Sigmoid colon (tissue), 7 donors: ENCODE measurements around the gene RPS15. TPM values are rescaled to one million over a fixed set of nuclear protein-coding genes. Genes with fewer than 3 reads are reported as not detected.

Source experiments
- DNase-seq: peaks from one replicate; pipeline ENCODE4 v3.0.0-alpha.2; 2019
- H3K27ac ChIP-seq, 4 donors: fragments of 200-600 bp; sonication (generic); one replicate each; pipeline ENCODE4 v1.5.1; 2016 to 2019; ENCODE audit warnings: mild to moderate bottlenecking in 1 of 4
- H3K27me3 ChIP-seq, 3 donors: fragments of 200-600 bp; sonication (generic); one replicate each; pipeline ENCODE4 v1.5.1; 2019; ENCODE audit warnings: mild to moderate bottlenecking in 1 of 3
- H3K36me3 ChIP-seq, 4 donors: fragments of 200-600 bp; sonication (generic); one replicate each; pipeline ENCODE4 v1.5.1; 2016 to 2019
- H3K4me1 ChIP-seq, 4 donors: fragments of 200-600 bp; sonication (generic); one replicate each; pipeline ENCODE4 v1.5.1; 2017 to 2019
- H3K4me3 ChIP-seq, 4 donors: fragments of 200-600 bp; sonication (generic); one replicate each; pipeline ENCODE4 v1.5.1; 2017 to 2019; ENCODE audit warnings: mild to moderate bottlenecking in 2 of 4, moderate library complexity in 1 of 4
- H3K9me3 ChIP-seq, 4 donors: fragments of 200-600 bp in 3 of 4; sonication (generic) in 3 of 4; one replicate each; pipeline versions ENCODE4 v1.5.1 to v1.6.1; 2013 to 2019
- EP300 ChIP-seq, 4 donors: sonication (generic); formaldehyde crosslinking; IDR thresholded peaks; one replicate each; pipeline ENCODE4 v1.6.1; 2017; ENCODE audit warnings: antibody characterized with exemption in 4 of 4
- POLR2A ChIP-seq, 2 donors: fragments of 450-650 bp; IDR thresholded peaks; one replicate each; pipeline ENCODE4 v1.6.1; 2016; ENCODE audit warnings: antibody characterized with exemption in 2 of 2, mild to moderate bottlenecking in 2 of 2, moderate library complexity in 2 of 2
- POLR2AphosphoS5 ChIP-seq, 4 donors: sonication (generic); formaldehyde crosslinking; IDR thresholded peaks; one replicate each; pipeline ENCODE4 v1.6.1; 2017; ENCODE audit warnings: antibody characterized with exemption in 4 of 4
- WGBS, 2 donors: extraction: QIAGEN DNeasy Blood & Tissue Kit; methylation state at CpG; one replicate each; pipeline ENCODE4 v1.1.7; 2013; 5-methylcytosine and 5-hydroxymethylcytosine counted together
- intact Hi-C: fragments of 100-400 bp; cut with DNase I; formaldehyde crosslinking; loops from one replicate; pipeline ENCODE4 v1.15.1; 2023
- polyA plus RNA-seq, 3 donors: library from polyadenylated mRNA; stranded (reverse); fragments of 200-250 nt; gene quantifications; one replicate each; pipeline ENCODE4 v1.2.3, GENCODE V29; 2013
- total RNA-seq, 4 donors: library from RNA; depleted of rRNA; stranded (reverse); fragments of >200 nt; gene quantifications; one replicate each; pipeline ENCODE4 v1.1.0, GENCODE V29; 2016
- TF ChIP-seq, protein P1 (sequence below), 4 experiments: fragments of 450-650 bp in 3 of 4; fragments of 200-600 bp in 1 of 4; IDR thresholded peaks; one replicate each; pipeline ENCODE4 v1.5.1; 2016 to 2019; ENCODE audit warnings: antibody characterized with exemption in 4 of 4, mild to moderate bottlenecking in 3 of 4, moderate library complexity in 2 of 4
- donor health status: healthy with polysubstance abuse.
- donor health status: Bipolar disorder and iron deficiency.
- donor health status: healthy.

Gene RPS15
- total and polyA plus RNA-seq, 7 donors = 2,516 to 5,641 (median 3,724) TPM

- peak; percentile 77 for DNase-seq
- WGBS, 2 donors = 0 to 1% methylated on average over 69 of the region's 69 CpGs
- no peaks in the 10 kb centered on the region for H3K27me3 ChIP-seq
- peaks cover 0 to 10% (median 4%) of the 10 kb centered on the region in 4 donors for H3K36me3 ChIP-seq
- TF ChIP-seq POLR2AphosphoS5 (IDR thresholded peaks at IDR 0.05) (peak in 1 of 4 donors; percentile 41), POLR2A (IDR thresholded peaks at IDR 0.05) (no peak)
- peak overlapping the region; percentile 91 to 98 (median 94) for H3K27ac ChIP-seq
- H3K9me3 ChIP-seq = no peaks in the 10 kb centered on the region
- H3K4me3 ChIP-seq = peak overlapping the region; percentile 93 to 99 (median 94)
- intact Hi-C loops = loop anchor here (5.0 kb wide), 2 partner anchors 51 to 131 kb away; partner anchors contain the start of gene FAM174C
- H3K4me1 ChIP-seq = peaks cover 4 to 56% (median 53%) of the 10 kb centered on the region in 4 donors
Observed at GRCh38 chr19:1408300-1409203, 29.6 kb upstream of the RPS15 start.

- 51 to 66% methylated on average over 33 of the region's 33 CpGs for WGBS, 2 donors
- Histone ChIP-seq H3K36me3 (peaks cover 0 to 11% (median 4%) of the 10 kb centered on the region in 4 donors), H3K9me3 (no peaks in the 10 kb centered on the region), H3K27ac (peak overlapping the region; percentile 91 to 98 (median 94)), H3K27me3 (no peaks in the 10 kb centered on the region), H3K4me3 (peak overlapping the region; percentile 93 to 99 (median 94)), H3K4me1 (peaks cover 4 to 61% (median 53%) of the 10 kb centered on the region in 4 donors)
- no peak for TF ChIP-seq POLR2AphosphoS5 (IDR thresholded peaks at IDR 0.05)
- TF ChIP-seq EP300 (IDR thresholded peaks at IDR 0.05) = no peak
- TF ChIP-seq, protein P1, sequence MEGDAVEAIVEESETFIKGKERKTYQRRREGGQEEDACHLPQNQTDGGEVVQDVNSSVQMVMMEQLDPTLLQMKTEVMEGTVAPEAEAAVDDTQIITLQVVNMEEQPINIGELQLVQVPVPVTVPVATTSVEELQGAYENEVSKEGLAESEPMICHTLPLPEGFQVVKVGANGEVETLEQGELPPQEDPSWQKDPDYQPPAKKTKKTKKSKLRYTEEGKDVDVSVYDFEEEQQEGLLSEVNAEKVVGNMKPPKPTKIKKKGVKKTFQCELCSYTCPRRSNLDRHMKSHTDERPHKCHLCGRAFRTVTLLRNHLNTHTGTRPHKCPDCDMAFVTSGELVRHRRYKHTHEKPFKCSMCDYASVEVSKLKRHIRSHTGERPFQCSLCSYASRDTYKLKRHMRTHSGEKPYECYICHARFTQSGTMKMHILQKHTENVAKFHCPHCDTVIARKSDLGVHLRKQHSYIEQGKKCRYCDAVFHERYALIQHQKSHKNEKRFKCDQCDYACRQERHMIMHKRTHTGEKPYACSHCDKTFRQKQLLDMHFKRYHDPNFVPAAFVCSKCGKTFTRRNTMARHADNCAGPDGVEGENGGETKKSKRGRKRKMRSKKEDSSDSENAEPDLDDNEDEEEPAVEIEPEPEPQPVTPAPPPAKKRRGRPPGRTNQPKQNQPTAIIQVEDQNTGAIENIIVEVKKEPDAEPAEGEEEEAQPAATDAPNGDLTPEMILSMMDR (IDR thresholded peaks at IDR 0.05) = no peak
- TF ChIP-seq POLR2A (IDR thresholded peaks at IDR 0.05) = no peak
- intact Hi-C loops = loop anchor here (5.0 kb wide), 2 partner anchors 52 to 132 kb away; partner anchors contain the start of gene FAM174C
- DNase-seq = no peak
Observed at GRCh38 chr19:1409204-1410005, 28.8 kb upstream of the RPS15 start.

DNA sequence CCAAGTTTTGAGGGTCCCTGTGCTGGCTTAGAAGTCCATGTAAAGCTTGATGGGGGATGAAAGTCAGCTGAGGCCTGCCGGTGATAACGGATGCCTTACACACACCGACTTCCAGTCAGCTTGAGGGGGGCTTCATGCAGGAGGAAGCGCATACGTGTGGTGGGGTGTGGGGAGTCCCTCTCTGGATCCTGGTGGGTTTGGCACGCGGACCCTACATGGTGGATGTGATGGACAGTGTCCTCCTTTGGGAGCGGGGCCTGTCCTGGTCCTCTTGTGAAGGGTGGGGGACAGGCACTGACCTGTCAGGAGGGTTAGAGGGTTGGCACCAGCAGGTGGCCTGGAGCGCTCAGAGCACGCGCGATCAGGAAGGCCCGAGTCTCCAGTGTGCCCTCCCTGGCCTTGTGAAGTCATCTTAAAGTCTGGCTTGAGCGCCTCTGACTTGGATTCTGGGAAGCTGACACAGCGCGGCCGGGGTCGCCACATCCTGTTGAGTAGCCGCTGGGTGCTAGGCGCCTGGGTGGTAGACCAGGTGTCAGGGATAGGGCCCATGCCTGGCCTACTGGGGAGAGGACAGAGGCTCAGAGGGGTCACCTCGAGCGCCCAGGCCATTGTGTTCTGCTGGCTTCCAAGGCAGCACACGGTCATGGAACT lies 27.9 kb upstream of the RPS15 start:
- Histone ChIP-seq H3K9me3 (no peaks in the 10 kb centered on the region), H3K36me3 (peaks cover 0 to 11% (median 4%) of the 10 kb centered on the region in 4 donors), H3K27me3 (no peaks in the 10 kb centered on the region), H3K27ac (peak overlapping the region in 2 of 4 donors; percentile 50 to 54), H3K4me3 (peak overlapping the region in 2 of 4 donors; percentile 93), H3K4me1 (peaks cover 4 to 68% (median 60%) of the 10 kb centered on the region in 4 donors)
- DNase-seq = no peak
- peak in 2 of 4 donors; percentile 18 to 45 for TF ChIP-seq POLR2AphosphoS5 (IDR thresholded peaks at IDR 0.05)
- TF ChIP-seq, protein P1 (IDR thresholded peaks at IDR 0.05) = no peak
- WGBS, 2 donors = 77 to 83% methylated on average over 23 of the region's 23 CpGs
- intact Hi-C loops = no loop called here

- H3K4me1 ChIP-seq = peaks cover 4 to 73% (median 65%) of the 10 kb centered on the region in 4 donors
- 68 to 78% methylated on average over 9 of the region's 9 CpGs for WGBS, 2 donors
- H3K4me3 ChIP-seq = no peak overlapping the region
- no peak for DNase-seq
- H3K27me3 ChIP-seq = no peaks in the 10 kb centered on the region
- no peaks in the 10 kb centered on the region for H3K9me3 ChIP-seq
- peaks cover 0 to 11% (median 4%) of the 10 kb centered on the region in 4 donors for H3K36me3 ChIP-seq
- H3K27ac ChIP-seq = peak overlapping the region; percentile 2 to 54 (median 30)
- TF ChIP-seq POLR2AphosphoS5 (IDR thresholded peaks at IDR 0.05) = no peak
- no peak for TF ChIP-seq POLR2A (IDR thresholded peaks at IDR 0.05)
- no peak for TF ChIP-seq EP300 (IDR thresholded peaks at IDR 0.05)
- TF ChIP-seq, protein P1 (IDR thresholded peaks at IDR 0.05) = no peak
- intact Hi-C loops = no loop called here
Observed at GRCh38 chr19:1410789-1411188, 27.4 kb upstream of the RPS15 start.
